KMS-11 (cell line): ENCODE measurements around the gene KAZALD1.

Experiments used
- H2AFZ ChIP-seq: fragments of 200-600 bp; sonication (generic); 2 replicates; pipeline ENCODE4 v1.6.1; 2016; ENCODE audit warnings: antibody characterized with exemption, mixed run types, low read depth
- H3K27ac ChIP-seq: fragments of 200-600 bp; sonication (generic); 2 replicates; pipeline ENCODE4 v1.6.1; 2016; ENCODE audit warnings: mild to moderate bottlenecking, mixed run types
- H3K27me3 ChIP-seq: fragments of 200-600 bp; sonication (generic); 2 replicates; pipeline ENCODE4 v1.6.1; 2017; ENCODE audit warnings: mild to moderate bottlenecking, low read depth, mixed run types, moderate library complexity; ENCODE audit not compliant: insufficient read depth
- H3K36me3 ChIP-seq: fragments of 200-600 bp; sonication (generic); 2 replicates; pipeline ENCODE4 v1.6.1; 2017; ENCODE audit warnings: mild to moderate bottlenecking, mixed run types; ENCODE audit not compliant: insufficient read depth
- H3K4me1 ChIP-seq: fragments of 200-600 bp; sonication (generic); 2 replicates; pipeline ENCODE4 v1.6.1; 2016; ENCODE audit warnings: mild to moderate bottlenecking, low read depth, mixed run types; ENCODE audit not compliant: poor library complexity, severe bottlenecking
- H3K4me2 ChIP-seq: fragments of 200-600 bp; sonication (generic); 2 replicates; pipeline ENCODE4 v1.7.0; 2016; ENCODE audit warnings: mild to moderate bottlenecking, mixed run types
- H3K4me3 ChIP-seq: fragments of 200-600 bp; sonication (generic); IDR thresholded peaks from 2 replicates; pipeline ENCODE4 v1.6.1; 2017; ENCODE audit warnings: low read depth, low read length, mixed read lengths; ENCODE audit not compliant: insufficient read depth
- H3K79me2 ChIP-seq: fragments of 200-600 bp; sonication (generic); 2 replicates; pipeline ENCODE4 v1.6.1; 2016; ENCODE audit warnings: low read depth, mixed run types; ENCODE audit not compliant: insufficient read depth
- H3K9ac ChIP-seq: fragments of 200-600 bp; sonication (generic); 2 replicates; pipeline ENCODE4 v1.6.1; 2016; ENCODE audit warnings: mild to moderate bottlenecking, mixed run types
- H4K20me1 ChIP-seq: fragments of 200-600 bp; sonication (generic); 2 replicates; pipeline ENCODE4 v1.6.1; 2016; ENCODE audit warnings: mild to moderate bottlenecking, mixed run types; ENCODE audit not compliant: insufficient read depth
- TF ChIP-seq, protein P1 (sequence below): fragments of 200-600 bp; sonication (generic); conservative IDR thresholded peaks from 2 replicates; pipeline ENCODE4 v1.6.1; 2017; ENCODE audit warnings: low read depth, mild to moderate bottlenecking, antibody characterized with exemption, low read length, moderate library complexity, mixed read lengths

The KAZALD1 gene

GRCh38 chr10:101110856-101111523 lies 49.2 kb downstream of the KAZALD1 start:
- no peak overlapping the region for H3K9ac ChIP-seq
- TF ChIP-seq, protein P1, sequence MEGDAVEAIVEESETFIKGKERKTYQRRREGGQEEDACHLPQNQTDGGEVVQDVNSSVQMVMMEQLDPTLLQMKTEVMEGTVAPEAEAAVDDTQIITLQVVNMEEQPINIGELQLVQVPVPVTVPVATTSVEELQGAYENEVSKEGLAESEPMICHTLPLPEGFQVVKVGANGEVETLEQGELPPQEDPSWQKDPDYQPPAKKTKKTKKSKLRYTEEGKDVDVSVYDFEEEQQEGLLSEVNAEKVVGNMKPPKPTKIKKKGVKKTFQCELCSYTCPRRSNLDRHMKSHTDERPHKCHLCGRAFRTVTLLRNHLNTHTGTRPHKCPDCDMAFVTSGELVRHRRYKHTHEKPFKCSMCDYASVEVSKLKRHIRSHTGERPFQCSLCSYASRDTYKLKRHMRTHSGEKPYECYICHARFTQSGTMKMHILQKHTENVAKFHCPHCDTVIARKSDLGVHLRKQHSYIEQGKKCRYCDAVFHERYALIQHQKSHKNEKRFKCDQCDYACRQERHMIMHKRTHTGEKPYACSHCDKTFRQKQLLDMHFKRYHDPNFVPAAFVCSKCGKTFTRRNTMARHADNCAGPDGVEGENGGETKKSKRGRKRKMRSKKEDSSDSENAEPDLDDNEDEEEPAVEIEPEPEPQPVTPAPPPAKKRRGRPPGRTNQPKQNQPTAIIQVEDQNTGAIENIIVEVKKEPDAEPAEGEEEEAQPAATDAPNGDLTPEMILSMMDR: no peak

DNA sequence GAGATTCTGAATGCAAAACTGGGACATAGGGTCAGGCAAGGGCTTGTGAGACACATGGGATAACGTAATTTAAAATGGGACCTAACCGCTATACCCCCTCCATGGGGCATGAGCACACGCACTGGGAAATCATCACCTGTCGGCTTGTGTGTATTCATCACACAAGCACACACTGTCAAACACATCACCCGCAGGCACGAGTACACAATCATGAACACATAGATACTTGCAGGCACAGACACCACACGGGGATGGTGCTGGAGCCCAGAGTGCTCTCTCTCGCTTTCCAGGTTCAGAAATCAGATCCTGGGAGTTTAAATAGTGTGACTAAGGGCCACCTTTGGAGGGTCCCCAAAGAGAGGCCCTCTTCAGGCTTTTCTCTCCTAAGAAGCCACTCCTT lies 49.8 kb downstream of the KAZALD1 start:
- H4K20me1 ChIP-seq: no peaks in the 10 kb centered on the region
- H3K4me2 ChIP-seq: no peak overlapping the region
- H3K79me2 ChIP-seq: no peaks in the 10 kb centered on the region
- H2AFZ ChIP-seq: no peak overlapping the region
- H3K27ac ChIP-seq: no peak overlapping the region
- TF ChIP-seq, protein P1: no peak
- no peak overlapping the region for H3K9ac ChIP-seq
- H3K36me3 ChIP-seq: no peaks in the 10 kb centered on the region
- H3K4me1 ChIP-seq: no peaks in the 10 kb centered on the region
- H3K27me3 ChIP-seq: no peaks in the 10 kb centered on the region; the same call in 1 of the 2 replicates
- no peak overlapping the region for H3K4me3 ChIP-seq

More at GRCh38 chr10:101110856-101111523, 49.2 kb downstream of the KAZALD1 start:
- Histone ChIP-seq H4K20me1 (no peaks in the 10 kb centered on the region), H2AFZ (no peak overlapping the region), H3K27ac (no peak overlapping the region), H3K4me1 (no peaks in the 10 kb centered on the region), H3K79me2 (no peaks in the 10 kb centered on the region), H3K4me3 (no peak overlapping the region), H3K4me2 (no peak overlapping the region), H3K36me3 (no peaks in the 10 kb centered on the region), H3K27me3 (no peaks in the 10 kb centered on the region; the same call in 1 of the 2 replicates)

- H4K20me1 ChIP-seq: no peaks in the 10 kb centered on the region
- H3K79me2 ChIP-seq: no peaks in the 10 kb centered on the region
- H3K4me3 ChIP-seq: no peak overlapping the region
- no peak overlapping the region for H2AFZ ChIP-seq
- no peak overlapping the region for H3K9ac ChIP-seq
- TF ChIP-seq, protein P1: no peak
- no peaks in the 10 kb centered on the region; the same call in 1 of the 2 replicates for H3K27me3 ChIP-seq
- no peak overlapping the region for H3K4me2 ChIP-seq
- no peaks in the 10 kb centered on the region for H3K4me1 ChIP-seq
- no peak overlapping the region for H3K27ac ChIP-seq
- H3K36me3 ChIP-seq: no peaks in the 10 kb centered on the region
Measured at GRCh38 chr10:101112799-101113594, 51.2 kb downstream of the KAZALD1 start.

DNA sequence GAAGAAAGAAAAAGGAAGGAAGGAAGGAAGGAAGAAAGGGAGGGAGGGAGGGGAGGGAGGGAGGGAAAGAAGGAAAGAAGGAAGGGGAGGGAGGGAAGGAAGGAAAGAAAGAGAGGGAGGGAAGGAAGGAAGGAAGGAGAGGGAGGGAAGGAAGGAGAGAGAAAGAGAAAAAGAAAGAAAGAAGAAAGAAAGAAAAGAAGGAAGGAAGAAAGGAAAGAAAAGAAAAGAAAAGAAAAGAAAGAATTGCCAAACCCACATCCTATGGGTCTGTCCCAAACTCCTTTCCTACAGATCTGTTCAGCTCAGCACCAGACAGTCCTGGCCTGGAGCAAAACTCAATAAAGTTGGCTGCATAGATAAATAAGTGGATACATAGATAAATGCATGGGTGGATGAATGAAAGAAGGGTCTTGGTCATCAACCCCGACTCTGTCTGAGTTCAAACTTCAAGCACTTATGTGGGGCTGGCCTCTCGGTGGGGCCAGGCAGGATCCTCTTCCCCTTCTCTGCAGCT lies 52.2 kb downstream of the KAZALD1 start:
- no peaks in the 10 kb centered on the region for H3K79me2 ChIP-seq
- no peak overlapping the region for H2AFZ ChIP-seq
- H3K4me1 ChIP-seq: no peaks in the 10 kb centered on the region
- no peaks in the 10 kb centered on the region for H3K36me3 ChIP-seq
- TF ChIP-seq, protein P1: no peak
- H3K4me3 ChIP-seq: no peak overlapping the region
- no peak overlapping the region for H3K4me2 ChIP-seq
- H3K27me3 ChIP-seq: no peaks in the 10 kb centered on the region; the same call in 1 of the 2 replicates
- no peak overlapping the region for H3K27ac ChIP-seq
- H4K20me1 ChIP-seq: no peaks in the 10 kb centered on the region
- no peak overlapping the region for H3K9ac ChIP-seq
